Adrenal gland (tissue), 12 donors: ENCODE data around the gene WLS. TPM values are rescaled to one million over a fixed set of nuclear protein-coding genes. Genes with fewer than 3 reads are reported as not detected.

Experiments
- DNase-seq, 7 donors: peaks; one replicate each; pipeline ENCODE4 v3.0.0-alpha.2; 2019 to 2020
- H3K27ac ChIP-seq, 5 donors: fragments of 200-600 bp; sonication (generic) in 4 of 5; 1 replicate in 3 of 5; 2 replicates in 2 of 5; pipeline versions ENCODE4 v1.5.1 to v1.8.0; 2016 to 2020; ENCODE audit warnings: mild to moderate bottlenecking in 1 of 5
- H3K27me3 ChIP-seq: fragments of 200-600 bp; 2 replicates; pipeline ENCODE4 v1.8.0; 2021
- H3K36me3 ChIP-seq, 2 donors: fragments of 200-600 bp; replicated peaks in 1 of 2; 1 replicate in 1 of 2; 2 replicates in 1 of 2; pipeline versions ENCODE4 v1.5.1 to v1.8.0; 2018 to 2022
- H3K4me1 ChIP-seq, 2 donors: fragments of 200-600 bp; replicated peaks in 1 of 2; 1 replicate in 1 of 2; 2 replicates in 1 of 2; pipeline versions ENCODE4 v1.5.1 to v1.8.0; 2018 to 2021
- H3K4me3 ChIP-seq, 4 donors: fragments of 200-600 bp; sonication (generic) in 3 of 4; one replicate each; pipeline ENCODE4 v1.5.1; 2016 to 2018
- H3K9me3 ChIP-seq, 3 donors: fragments of 200-600 bp; sonication (generic) in 1 of 3; replicated peaks in 1 of 3; 1 replicate in 2 of 3; 2 replicates in 1 of 3; pipeline versions ENCODE4 v1.5.1 to v1.8.0; 2016 to 2021
- POLR2A ChIP-seq, 2 donors: fragments of 450-650 bp; IDR thresholded peaks; one replicate each; pipeline ENCODE4 v1.6.1; 2017; ENCODE audit warnings: antibody characterized with exemption in 2 of 2, mild to moderate bottlenecking in 2 of 2, moderate library complexity in 1 of 2
- WGBS, 4 donors: extraction: QIAGEN DNeasy Blood & Tissue Kit in 2 of 4; methylation state at CpG; one replicate each; pipeline versions ENCODE4 v1.1.5 to v1.1.7; 2013 to 2017; 5-methylcytosine and 5-hydroxymethylcytosine counted together
- intact Hi-C, 2 donors: fragments of 100-400 bp; cut with DNase I; formaldehyde crosslinking; loops; one replicate each; pipeline versions ENCODE4 v1.14.1 to v1.15.0; 2022 to 2023
- polyA plus RNA-seq, 3 donors: library from polyadenylated mRNA; stranded (reverse); fragments of 200-250 nt in 2 of 3; fragments of 350-450 nt in 1 of 3; fragmentation: Illumina TruSeq in 1 of 3; extraction: RNeasy Lipid Tissue Mini Kit (QIAGEN cat#74804) in 1 of 3; gene quantifications; one replicate each; pipeline ENCODE4 v1.2.3, GENCODE V29; 2013 to 2014
- total RNA-seq, 9 donors: library from RNA; depleted of rRNA in 4 of 9; stranded (reverse); fragments of >200 nt in 4 of 9; fragments of 120-200 nt in 1 of 9; fragmentation: NEBNext Ultra II Directional in 1 of 9; extraction: Animal tissue kit (Norgen Biotek cat#: 25700) in 1 of 9; gene quantifications; one replicate each; pipeline versions ENCODE4 v1.1.0 to v1.2.4, GENCODE V29; 2013 to 2023
- TF ChIP-seq, protein P1 (sequence below), 6 experiments: fragments of 450-650 bp in 4 of 6; fragments of 200-600 bp in 2 of 6; sonication (generic) in 1 of 6; IDR thresholded peaks; 1 replicate in 5 of 6; 2 replicates in 1 of 6; pipeline versions ENCODE4 v1.5.1 to v1.8.0; 2016 to 2021; ENCODE audit warnings: antibody characterized with exemption in 6 of 6, mild to moderate bottlenecking in 2 of 6, moderate library complexity in 1 of 6
- donor health status: healthy with polysubstance abuse.
- donor health status: Bipolar disorder and iron deficiency.
- donor health status: DM: yes; HTN: yes; CAD: no.
- donor health status: DM: no; HTN: no; CAD: no.
- donor health status: DM: no; HTN: no; CAD: no.
- donor health status: DM: yes; HTN: yes; CAD: no.

The WLS gene
- total and polyA plus RNA-seq, 12 donors: 28.7 to 114 (median 59.5) TPM

DNA sequence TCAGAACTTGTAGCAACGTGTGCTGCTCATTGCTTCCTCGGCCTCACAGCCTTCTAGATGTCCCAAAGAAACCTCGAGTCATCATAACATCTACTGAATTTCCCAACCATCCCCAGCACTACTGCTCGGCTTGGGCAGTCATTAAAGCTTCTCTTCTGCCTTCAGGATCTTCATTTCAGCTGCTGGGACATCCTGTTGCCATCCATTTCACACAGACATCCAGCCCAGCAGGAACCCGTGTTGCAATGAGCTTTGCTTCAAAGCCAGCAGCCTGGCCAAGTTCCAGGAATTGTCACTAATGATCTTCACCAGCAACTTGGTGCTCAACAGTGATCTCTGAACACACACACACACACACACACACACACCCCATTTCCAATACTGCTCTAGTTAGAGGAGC, 18.5 kb downstream of the WLS start:
- Histone ChIP-seq H3K27me3 (no peaks in the 10 kb centered on the region), H3K4me3 (no peak overlapping the region), H3K4me1 (peaks cover 15 to 34% of the 10 kb centered on the region in 2 donors), H3K27ac (peak overlapping the region in 1 of 5 donors; percentile 57), H3K36me3 (no peaks in the 10 kb centered on the region), H3K9me3 (no peaks in the 10 kb centered on the region)
- DNase-seq: peak; percentile 50 to 88 (median 81)
- TF ChIP-seq, protein P1, sequence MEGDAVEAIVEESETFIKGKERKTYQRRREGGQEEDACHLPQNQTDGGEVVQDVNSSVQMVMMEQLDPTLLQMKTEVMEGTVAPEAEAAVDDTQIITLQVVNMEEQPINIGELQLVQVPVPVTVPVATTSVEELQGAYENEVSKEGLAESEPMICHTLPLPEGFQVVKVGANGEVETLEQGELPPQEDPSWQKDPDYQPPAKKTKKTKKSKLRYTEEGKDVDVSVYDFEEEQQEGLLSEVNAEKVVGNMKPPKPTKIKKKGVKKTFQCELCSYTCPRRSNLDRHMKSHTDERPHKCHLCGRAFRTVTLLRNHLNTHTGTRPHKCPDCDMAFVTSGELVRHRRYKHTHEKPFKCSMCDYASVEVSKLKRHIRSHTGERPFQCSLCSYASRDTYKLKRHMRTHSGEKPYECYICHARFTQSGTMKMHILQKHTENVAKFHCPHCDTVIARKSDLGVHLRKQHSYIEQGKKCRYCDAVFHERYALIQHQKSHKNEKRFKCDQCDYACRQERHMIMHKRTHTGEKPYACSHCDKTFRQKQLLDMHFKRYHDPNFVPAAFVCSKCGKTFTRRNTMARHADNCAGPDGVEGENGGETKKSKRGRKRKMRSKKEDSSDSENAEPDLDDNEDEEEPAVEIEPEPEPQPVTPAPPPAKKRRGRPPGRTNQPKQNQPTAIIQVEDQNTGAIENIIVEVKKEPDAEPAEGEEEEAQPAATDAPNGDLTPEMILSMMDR (IDR thresholded peaks at IDR 0.05): no peak
- no peak for TF ChIP-seq POLR2A (IDR thresholded peaks at IDR 0.05)
- 44 to 49% (median 48%) methylated on average over 5 of the region's 5 CpGs for WGBS, 4 donors
- intact Hi-C loops: no loop called here

DNA sequence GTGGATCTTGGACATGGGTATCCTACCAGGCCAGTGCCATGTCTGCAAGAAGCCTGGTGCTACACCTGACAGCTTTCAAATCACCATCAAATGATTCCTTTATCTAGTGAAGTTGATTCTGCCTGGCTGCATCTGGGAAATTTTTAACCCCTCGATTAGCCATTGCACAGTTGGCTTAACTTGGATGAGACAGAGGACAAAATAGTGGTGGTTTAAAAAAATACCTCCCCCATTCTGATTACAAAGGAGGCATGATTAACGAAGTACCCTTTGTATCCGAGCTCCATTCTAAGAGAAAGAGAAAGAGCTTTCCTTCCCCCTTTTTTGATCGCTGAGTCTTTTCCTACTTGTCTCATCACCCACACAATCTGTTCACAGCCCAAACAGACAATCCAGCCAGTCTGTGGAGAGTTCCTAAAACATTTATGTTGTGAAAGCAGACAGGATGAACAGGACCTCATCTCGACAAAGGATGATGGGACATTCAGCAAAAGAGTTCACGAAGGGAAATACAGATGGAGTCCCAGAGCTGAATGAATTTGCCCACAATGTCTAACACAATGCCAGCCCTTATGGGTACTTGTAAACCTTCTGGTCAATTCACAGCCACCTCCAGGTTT, 20.5 kb downstream of the WLS start:
- Histone ChIP-seq H3K27me3 (no peaks in the 10 kb centered on the region), H3K9me3 (no peaks in the 10 kb centered on the region), H3K36me3 (no peaks in the 10 kb centered on the region), H3K4me3 (no peak overlapping the region), H3K27ac (no peak overlapping the region), H3K4me1 (peaks cover 15 to 34% of the 10 kb centered on the region in 2 donors)
- no peak for DNase-seq
- 86 to 92% (median 89%) methylated on average over 6 of the region's 6 CpGs for WGBS, 4 donors
- intact Hi-C loops: no loop called here
- TF ChIP-seq, protein P1 (IDR thresholded peaks at IDR 0.05): no peak
- TF ChIP-seq POLR2A (IDR thresholded peaks at IDR 0.05): no peak

DNA sequence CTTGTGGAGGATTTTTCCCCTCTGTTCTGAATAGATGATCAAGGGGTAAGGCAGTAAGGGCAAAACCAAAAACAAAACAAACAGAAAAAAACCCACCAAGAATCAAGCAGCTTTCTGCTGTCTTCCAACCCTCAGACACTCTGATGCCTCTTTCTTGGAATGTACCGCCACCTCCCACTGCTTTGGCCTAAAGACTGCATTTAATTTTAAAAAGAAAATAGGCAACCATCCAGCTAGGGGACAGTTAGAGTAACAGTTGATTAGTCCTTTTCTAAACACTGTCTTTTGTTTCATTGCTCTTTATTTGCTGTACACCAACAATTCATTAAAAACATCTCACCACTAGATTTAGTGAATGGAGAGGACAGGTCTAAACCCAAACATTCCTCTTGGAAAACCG, 21.5 kb downstream of the WLS start:
- 87 to 91% (median 87%) methylated on average over 2 of the region's 2 CpGs for WGBS, 4 donors
- H3K27me3 ChIP-seq: no peaks in the 10 kb centered on the region
- no peak overlapping the region for H3K4me3 ChIP-seq
- H3K4me1 ChIP-seq: peaks cover 15 to 34% of the 10 kb centered on the region in 2 donors
- H3K36me3 ChIP-seq: no peaks in the 10 kb centered on the region
- intact Hi-C loops: no loop called here
- no peak for DNase-seq
- TF ChIP-seq POLR2A (IDR thresholded peaks at IDR 0.05): no peak
- TF ChIP-seq, protein P1 (IDR thresholded peaks at IDR 0.05): no peak
- H3K9me3 ChIP-seq: no peaks in the 10 kb centered on the region
- no peak overlapping the region for H3K27ac ChIP-seq

DNA sequence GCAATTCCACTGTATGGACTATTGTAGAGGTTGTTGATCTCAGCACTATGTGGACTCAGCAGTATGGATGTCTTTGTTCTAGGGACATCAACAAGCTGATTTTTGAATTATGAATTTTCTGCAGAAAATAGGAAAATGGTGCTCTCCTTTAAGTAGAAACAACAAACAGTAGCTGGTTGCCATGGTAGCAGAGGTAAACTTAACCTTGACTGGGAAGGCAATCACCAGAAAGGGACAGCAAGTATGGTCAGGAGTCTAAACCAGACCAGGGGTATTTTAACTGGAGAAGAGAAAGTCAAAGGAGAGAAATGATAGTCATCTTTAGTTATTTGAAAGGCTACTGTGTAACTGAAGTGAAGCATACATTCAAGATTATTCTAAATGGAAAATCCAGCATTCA, 22.3 kb downstream of the WLS start:
- Histone ChIP-seq H3K4me1 (peaks cover 15 to 33% of the 10 kb centered on the region in 2 donors), H3K27ac (peak overlapping the region in 1 of 5 donors; percentile 7), H3K9me3 (no peaks in the 10 kb centered on the region), H3K4me3 (no peak overlapping the region), H3K27me3 (no peaks in the 10 kb centered on the region), H3K36me3 (no peaks in the 10 kb centered on the region)
- DNase-seq: no peak
- intact Hi-C loops: no loop called here
- TF ChIP-seq, protein P1 (IDR thresholded peaks at IDR 0.05): no peak
- TF ChIP-seq POLR2A (IDR thresholded peaks at IDR 0.05): no peak
